ENCODE data around the gene ZNF519.
"Not testable (repeated sequence)": the region's sequence is repeated elsewhere in the genome, so short reads cannot be mapped to it uniquely, and the experiment has no call there.

ZNF519 gene

GRCh38 chr18:14146771-14147170 lies 14.5 kb upstream of the ZNF519 start:
- not testable (repeated sequence) for DNase-seq

DNA sequence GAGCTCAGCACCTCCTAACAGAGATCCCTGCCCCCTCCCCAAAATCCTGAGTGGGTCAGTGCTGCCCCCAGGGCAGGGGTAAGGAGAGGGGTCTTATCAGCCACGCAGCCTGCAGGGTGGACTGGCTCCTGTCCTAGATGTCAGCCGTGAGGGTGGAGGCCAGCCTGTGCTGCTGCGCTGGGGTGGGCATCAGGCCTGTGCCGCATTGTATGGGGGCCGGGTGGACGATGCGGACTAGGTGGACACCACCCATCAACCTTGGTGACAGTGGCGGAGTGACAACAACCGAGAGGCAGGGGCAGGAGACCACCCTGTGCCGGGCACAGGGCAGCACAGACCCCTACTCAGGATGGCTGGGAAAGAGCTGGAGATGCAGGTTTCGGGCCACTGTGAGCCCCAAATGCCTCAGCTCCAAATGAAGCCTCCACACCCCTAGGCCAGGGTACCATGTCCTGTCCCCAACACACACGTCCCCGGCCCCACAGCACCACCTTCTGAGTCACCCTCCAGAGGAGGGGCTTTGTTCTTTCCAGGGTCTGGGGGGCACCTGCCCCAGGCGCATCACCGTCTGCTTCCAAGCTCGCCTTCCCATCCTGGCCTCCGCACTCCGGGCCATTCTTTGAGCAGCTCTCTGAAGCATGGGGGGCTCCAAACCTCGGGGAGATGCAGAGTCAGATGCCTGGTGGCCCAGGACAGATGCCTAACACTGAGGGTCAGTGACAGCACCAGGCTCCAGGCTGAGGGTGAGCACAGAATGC lies 13.5 kb upstream of the ZNF519 start:
- DNase-seq, result not testable (repeated sequence)

- DNase-seq, result not testable (repeated sequence)
These were observed 12.8 kb upstream of the ZNF519 start for GRCh38 chr18:14145021-14145420.

- no peak for DNase-seq
These were observed 12.3 kb upstream of the ZNF519 start for GRCh38 chr18:14144628-14144895.

- not testable (repeated sequence) for DNase-seq
These were observed 11.8 kb upstream of the ZNF519 start for GRCh38 chr18:14143871-14144627.

DNA sequence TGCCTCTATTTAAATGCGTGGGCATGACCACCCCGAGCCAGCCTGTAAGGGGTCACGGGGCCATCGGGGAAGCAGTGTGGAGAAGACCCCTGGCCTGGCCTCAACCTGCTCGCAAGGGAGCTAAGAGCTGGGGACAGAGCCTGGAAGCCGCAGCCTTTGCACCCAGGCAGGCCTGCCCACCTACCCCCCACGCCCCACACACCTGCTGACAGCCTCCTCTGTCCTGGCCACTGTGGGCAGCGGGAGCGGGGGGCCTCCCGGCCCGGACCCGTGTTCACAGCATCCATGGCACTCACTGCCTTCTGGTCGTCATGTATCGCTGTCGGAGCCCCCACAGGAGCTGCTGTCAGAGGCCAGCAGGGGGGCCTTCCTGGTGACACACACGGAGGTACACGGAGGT lies 11.2 kb upstream of the ZNF519 start:
- not testable (repeated sequence) for DNase-seq

DNA sequence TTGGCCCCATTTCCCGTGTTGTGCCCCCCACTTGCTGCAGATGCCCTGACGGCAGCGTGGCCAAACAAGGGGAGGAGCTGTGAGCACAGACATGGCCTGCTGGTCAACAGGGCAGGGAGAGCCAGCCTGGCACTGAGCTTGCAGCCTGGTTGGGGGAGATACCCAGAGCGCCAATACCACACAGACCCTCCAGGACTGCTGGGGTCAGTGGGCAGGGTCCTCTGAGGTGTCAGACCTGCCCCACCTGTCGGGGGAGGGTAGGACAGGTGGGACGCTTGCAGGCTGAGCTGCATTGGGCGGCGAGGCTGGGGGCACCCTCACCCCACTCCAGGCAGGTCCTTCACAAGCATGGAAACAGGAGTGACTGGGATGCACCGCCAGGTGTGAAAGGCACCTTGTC lies 9.9 kb upstream of the ZNF519 start:
- DNase-seq, result not testable (repeated sequence)

DNA sequence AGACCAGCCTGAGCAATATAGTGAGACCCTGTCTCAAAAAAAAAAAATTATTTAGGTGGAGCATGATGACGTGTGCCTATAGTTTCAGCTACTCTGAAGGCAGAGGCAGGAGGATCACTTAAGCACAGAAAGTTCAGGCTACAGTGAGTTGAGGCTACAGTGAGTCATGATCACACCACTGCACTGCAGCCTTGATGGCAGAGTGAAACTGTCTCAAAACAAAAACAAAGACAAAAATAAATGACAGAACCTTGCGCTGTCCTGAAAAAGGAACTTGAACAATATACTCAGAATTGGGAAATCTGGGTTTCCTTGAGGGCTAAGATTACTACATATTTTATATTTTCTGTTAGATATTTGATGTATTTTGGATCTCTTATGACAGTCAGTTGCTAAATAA lies 7.3 kb upstream of the ZNF519 start:
- DNase-seq, result not testable (repeated sequence)

DNA sequence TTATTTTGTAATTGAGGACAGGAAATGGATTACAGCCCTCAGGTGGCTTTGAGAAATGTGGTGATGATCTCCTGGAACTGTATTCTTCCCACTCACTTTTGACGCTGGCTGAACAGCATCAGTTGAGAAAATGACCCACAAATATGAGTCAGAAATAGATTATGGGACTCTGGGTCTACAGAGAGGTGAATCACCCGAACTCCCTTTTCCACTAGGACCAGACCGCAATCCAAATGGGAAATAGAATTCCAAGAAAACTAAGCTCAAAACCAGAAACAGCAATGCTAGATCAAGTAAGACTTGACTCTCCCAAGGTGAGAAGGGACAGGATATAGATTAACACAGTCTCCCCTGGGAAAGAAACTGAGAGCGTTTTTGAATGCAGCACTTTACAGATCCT lies 5.7 kb upstream of the ZNF519 start:
- DNase-seq, result not testable (repeated sequence)

- peak; percentile 12 for DNase-seq
These were observed 452 bp downstream of the ZNF519 start for GRCh38 chr18:14131696-14132270.

GRCh38 chr18:14130804-14131203 lies 1.4 kb downstream of the ZNF519 start:
- DNase-seq, result peak; percentile 17

GRCh38 chr18:14124689-14125088 lies 7.5 kb downstream of the ZNF519 start:
- no peak for DNase-seq

- no peak for DNase-seq
These were observed 10.1 kb downstream of the ZNF519 start for GRCh38 chr18:14122097-14122496.

GRCh38 chr18:14120926-14121325 lies 11.3 kb downstream of the ZNF519 start:
- no peak for DNase-seq

- no peak for DNase-seq
These were observed 14.6 kb downstream of the ZNF519 start for GRCh38 chr18:14117606-14118005.

GRCh38 chr18:14106906-14107305 lies 25.3 kb downstream of the ZNF519 start:
- no peak for DNase-seq

DNA sequence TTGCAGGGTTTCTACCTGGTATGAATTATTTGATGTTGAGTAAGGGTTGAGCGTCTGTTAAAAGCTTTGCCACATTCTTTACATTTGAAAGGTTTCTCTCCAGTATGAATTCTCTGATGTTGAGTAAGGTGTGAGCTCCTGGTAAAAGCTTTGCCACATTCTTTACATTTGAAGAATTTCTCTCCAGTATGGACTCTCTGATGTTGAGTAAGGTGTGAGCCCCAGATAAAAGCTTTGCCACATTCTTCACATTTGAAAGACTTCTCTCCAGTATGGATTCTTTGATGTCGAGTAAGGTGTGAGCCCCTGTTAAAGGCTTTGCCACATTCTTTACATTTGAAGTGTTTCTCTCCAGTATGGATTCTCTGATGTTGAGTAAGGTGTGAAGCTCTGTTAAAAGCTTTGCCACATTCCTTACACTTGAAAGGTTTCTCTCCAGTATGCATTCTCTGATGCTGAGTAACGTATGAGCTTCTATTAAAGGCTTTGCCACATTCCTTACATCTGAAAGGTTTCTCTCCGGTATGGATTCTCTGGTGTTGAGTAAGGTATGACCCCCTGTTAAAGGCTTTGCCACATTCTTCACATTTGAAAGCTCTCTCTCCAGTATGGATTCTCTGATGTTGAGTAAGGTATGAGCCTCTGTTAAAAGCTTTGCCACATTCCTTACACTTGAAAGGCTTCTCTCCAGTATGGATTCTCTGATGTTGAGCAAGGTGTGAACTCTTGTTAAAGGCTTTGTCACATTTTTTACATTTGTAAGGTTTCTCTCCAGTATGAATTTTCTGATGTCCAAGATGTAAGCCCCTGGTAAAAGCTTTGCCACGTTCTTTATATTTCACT lies 27.1 kb downstream of the ZNF519 start:
- DNase-seq, result no peak

DNA sequence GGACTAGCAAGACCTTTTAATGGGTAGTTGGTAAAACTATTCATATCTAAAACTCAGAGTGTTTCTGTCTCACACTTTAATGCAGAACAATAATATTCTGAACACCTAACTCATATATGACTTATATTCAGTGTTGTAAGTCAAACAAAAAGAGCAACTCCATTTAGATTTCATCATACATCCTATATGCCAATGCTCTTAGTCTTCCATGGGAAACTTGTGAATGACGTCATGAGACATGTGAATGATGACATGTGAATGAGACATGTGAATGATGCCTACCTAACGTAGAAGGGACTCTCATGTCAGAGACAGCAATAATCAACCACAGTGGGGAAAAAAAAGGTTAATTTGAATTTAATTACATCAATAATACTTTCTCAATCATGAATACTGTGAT lies 28.0 kb downstream of the ZNF519 start:
- no peak for DNase-seq

GRCh38 chr18:14100503-14101286 lies 31.5 kb downstream of the ZNF519 start:
- no peak for DNase-seq

DNA sequence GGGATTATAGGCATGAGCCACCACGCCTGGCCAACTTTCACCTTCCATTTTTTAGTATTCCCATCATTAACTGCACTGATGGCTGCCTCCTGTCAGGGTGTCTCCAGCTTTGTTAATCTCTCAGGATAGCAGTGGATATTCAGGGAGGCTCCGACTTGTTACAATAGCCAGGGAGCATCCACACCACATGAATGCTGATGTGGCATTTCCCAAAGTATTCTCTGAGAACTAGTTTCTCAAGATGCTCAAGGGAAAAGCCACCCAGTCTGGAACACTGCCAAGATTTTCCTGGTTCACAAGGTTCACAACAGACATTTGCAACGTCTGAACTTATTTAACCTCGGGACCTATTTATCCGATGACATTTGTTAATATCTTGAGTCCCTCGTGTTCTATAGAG lies 33.8 kb downstream of the ZNF519 start:
- DNase-seq, result no peak

GRCh38 chr18:14097761-14098160 lies 34.5 kb downstream of the ZNF519 start:
- DNase-seq, result no peak

DNA sequence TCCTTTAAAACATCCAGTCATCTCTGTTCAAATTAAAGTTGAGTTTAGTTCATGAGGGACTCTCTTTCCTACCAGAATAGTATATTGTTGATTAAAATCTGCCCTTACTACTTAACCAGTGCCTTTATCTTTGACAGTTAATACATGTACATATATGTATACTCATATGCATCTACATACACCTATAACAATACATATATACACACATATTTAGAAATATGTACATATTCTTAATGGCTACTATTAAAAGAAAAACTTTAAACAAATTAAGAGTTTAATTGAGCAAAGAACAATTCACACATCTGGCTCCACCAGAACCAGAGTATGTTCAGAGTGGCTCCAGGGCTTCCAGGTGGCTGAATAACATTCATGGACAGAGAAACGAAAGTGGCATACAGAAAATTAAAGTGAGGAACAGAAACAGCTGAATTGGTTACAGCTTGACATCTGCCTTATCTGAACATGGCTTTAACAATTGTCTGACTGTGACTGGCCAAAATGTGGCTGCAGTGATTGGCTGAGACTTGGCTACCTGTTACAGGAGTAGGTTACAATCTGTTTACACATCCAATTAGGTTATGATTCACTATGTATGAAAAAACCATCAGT lies 38.8 kb downstream of the ZNF519 start:
- no peak for DNase-seq
